ENCODE results near the gene UNC5A. TPM values are rescaled to one million over a fixed set of nuclear protein-coding genes. Genes with fewer than 3 reads are reported as not detected.

Gene UNC5A
- total RNA-seq, 1 experiment from 2014 or later, result 0.05 TPM

- no peak for DNase-seq (ENCODE audit: low read depth)
Measured at GRCh38 chr5:176912115-176912514, 101.8 kb downstream of the UNC5A start.

GRCh38 chr5:176915906-176916305 is 105.5 kb downstream of the UNC5A start:
- no peak for DNase-seq (ENCODE audit: low read depth)

GRCh38 chr5:176916337-176916736 is 106.0 kb downstream of the UNC5A start:
- no peak for DNase-seq (ENCODE audit: low read depth)

GRCh38 chr5:176918613-176919012 is 108.3 kb downstream of the UNC5A start:
- no peak for DNase-seq (ENCODE audit: low read depth)

GRCh38 chr5:176921714-176922113 is 111.4 kb downstream of the UNC5A start:
- no peak for DNase-seq (ENCODE audit: low read depth)

- DNase-seq (ENCODE audit: low read depth), result no peak
Measured at GRCh38 chr5:176922817-176923216, 112.5 kb downstream of the UNC5A start.

GRCh38 chr5:176927562-176927961 is 117.2 kb downstream of the UNC5A start:
- DNase-seq (ENCODE audit: low read depth), result no peak

GRCh38 chr5:176929654-176930053 is 119.3 kb downstream of the UNC5A start:
- no peak for DNase-seq (ENCODE audit: low read depth)

Other genes with a start within 250 kb of the UNC5A start
- 10.4 and 13.1 TPM in 2 replicates for gene GPRIN1, start 200.4 kb upstream of the UNC5A start, total RNA-seq (2014; rRNA removed; shearing (Covaris generic))
- 2.4 and 3.4 TPM in 2 replicates for gene SNCB, start 180.0 kb upstream of the UNC5A start, total RNA-seq (2014; rRNA removed; shearing (Covaris generic))
- not detected in 2 replicates for gene EIF4E1B, start 179.9 kb upstream of the UNC5A start, total RNA-seq (2014; rRNA removed; shearing (Covaris generic))
- gene TSPAN17, start 163.1 kb upstream of the UNC5A start, total RNA-seq (2014; rRNA removed; shearing (Covaris generic)), result 32.8 and 47.7 TPM in 2 replicates
- not detected in 2 replicates for gene HK3, start 88.8 kb downstream of the UNC5A start, total RNA-seq (2014; rRNA removed; shearing (Covaris generic))
- gene UIMC1, start 196.2 kb downstream of the UNC5A start, total RNA-seq (2014; rRNA removed; shearing (Covaris generic)), result 24.0 and 28.0 TPM in 2 replicates
- 13.7 and 17.7 TPM in 2 replicates for gene ZNF346, start 212.1 kb downstream of the UNC5A start, total RNA-seq (2014; rRNA removed; shearing (Covaris generic))

Data from HT1080 (cell line).